HG02970 (cell line): Measurements from ENCODE around the gene HCST.

Source experiments
- ATAC-seq: cut with Tn5 transposase; IDR thresholded peaks from one replicate; pipeline ENCODE4 v1.9.1; 2021; ENCODE audit warnings: mild to moderate bottlenecking, moderate library complexity, moderate number of reproducible peaks; ENCODE audit not compliant: unreplicated experiment, low FRiP score

Gene HCST

DNA sequence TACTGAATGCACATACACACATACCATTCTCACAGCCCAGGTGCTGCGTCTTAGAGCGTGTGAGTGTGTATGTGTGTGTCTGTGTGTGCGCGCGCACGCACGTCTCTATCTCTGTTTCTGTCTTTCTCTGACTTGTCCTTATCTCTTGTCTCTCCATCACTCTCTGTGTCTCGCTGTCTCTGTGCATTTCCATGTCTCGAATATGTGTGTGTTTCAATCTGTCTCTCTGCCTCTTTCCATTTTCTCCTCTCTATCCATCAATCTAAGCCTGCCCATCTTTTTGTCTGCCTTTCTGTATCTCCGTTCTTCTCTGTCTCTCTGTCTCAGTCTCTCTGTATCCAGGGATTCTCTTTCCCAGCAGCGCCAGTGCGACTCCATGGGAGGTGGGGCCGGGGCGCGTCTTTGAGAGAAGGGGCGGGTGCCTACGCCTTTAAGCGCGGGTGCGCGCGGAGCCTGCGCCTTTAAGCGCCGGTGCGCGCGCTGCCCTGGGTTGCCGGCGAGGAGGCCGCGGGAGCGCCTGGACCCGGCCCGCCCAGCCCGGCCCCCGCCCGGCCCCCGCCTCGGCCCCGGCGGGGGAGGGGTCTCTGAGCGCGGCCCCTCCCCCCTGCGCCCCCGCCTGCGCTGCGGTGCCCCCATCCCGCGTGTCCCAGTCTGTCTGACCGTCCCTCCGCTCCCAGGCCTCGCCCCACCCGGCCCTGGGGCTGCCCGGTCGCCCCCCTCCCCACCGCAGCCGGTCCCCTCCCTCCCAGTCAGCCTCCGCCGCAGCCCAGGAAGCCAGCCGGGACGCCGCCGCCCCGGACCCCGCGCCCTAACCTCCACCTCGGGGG lies 33.8 kb downstream of the HCST start, which contains the start of gene LRFN3:
Gene LRFN3, plus strand, starts transcription at position 464 of the 827 bp plus-strand sequence. CDS start 3,052 bp downstream, outside the sequence.
- ATAC-seq, result no peak

- no peak for ATAC-seq
Observed at GRCh38 chr19:35936738-35937268, 34.5 kb downstream of the HCST start.

DNA sequence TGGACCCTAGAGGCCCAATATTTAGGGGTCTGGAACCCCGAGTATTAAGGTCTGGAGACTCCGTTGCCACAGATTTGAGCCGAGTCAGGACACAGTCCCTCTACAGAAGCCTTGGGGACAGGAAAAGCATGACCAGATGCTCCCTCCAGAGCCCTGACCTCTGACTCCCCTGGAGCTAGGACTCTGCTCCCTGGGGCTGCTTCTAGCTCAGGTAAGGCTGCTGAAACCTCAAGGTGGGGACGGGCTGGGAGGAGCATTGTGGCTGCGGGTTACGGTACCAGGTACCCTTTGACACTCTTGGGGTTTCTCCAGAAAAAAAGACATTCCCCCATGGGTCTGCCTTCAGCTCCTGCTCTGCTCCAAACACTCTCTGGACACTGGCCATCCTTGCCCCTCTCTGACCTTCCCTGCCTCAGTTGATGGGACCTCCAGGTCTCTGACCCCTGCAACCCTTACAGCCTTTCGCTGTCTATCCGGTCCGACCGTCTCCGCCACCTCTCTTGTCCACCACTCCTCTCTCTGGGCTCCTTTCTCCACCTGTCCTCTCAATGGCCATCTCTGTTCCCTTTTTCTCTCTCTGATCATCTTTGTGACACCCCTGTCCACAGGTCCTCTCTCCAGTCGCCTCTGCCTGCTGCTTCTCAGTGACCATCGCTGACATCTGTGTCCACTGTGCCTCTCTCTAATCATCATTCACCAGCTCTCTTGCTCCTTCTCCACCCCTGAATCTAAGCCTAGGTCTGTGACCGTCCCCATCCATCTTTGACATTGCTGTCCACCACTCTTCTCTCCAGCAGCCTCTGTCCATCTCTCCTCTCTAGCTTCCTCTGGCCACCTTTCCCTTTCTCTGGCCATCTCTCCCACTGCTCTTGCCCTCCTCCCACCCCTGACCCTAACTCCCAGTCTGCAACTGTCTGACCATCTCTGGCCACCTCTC lies 35.3 kb downstream of the HCST start:
- ATAC-seq, result no peak

- no peak for ATAC-seq
Observed at GRCh38 chr19:35938282-35939224, 36.2 kb downstream of the HCST start.

DNA sequence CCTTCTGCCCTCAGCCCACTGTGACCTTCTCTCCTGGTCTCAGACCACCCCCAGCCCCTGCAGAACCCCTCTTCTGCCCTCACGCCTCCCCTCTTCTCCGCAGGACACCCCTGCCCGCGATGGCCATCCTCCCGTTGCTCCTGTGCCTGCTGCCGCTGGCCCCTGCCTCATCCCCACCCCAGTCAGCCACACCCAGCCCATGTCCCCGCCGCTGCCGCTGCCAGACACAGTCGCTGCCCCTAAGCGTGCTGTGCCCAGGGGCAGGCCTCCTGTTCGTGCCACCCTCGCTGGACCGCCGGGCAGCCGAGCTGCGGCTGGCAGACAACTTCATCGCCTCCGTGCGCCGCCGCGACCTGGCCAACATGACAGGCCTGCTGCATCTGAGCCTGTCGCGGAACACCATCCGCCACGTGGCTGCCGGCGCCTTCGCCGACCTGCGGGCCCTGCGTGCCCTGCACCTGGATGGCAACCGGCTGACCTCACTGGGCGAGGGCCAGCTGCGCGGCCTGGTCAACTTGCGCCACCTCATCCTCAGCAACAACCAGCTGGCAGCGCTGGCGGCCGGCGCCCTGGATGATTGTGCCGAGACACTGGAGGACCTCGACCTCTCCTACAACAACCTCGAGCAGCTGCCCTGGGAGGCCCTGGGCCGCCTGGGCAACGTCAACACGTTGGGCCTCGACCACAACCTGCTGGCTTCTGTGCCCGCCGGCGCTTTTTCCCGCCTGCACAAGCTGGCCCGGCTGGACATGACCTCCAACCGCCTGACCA lies 37.2 kb downstream of the HCST start:
- ATAC-seq, result no peak

GRCh38 chr19:35940078-35940775 lies 37.9 kb downstream of the HCST start:
- ATAC-seq, result no peak

DNA sequence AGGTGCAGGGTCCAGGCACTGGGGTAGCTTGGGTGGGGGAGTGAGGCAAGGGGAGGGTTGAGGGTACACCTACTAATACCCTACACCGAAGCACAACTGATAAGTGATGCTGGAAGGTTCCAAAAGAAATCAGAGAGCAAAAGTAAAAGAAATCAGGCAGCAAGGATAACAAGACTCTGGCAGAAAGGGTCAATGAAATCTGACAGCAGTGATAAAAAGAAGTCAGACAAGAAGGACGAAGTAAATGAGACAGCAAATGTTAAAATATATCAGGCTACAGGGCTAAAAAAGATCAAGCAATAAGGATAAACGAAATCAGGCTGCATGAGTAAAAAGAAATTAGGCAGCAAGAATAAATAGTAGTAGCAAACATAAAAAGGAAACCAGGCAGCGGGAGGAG lies 38.5 kb downstream of the HCST start:
- no peak for ATAC-seq

DNA sequence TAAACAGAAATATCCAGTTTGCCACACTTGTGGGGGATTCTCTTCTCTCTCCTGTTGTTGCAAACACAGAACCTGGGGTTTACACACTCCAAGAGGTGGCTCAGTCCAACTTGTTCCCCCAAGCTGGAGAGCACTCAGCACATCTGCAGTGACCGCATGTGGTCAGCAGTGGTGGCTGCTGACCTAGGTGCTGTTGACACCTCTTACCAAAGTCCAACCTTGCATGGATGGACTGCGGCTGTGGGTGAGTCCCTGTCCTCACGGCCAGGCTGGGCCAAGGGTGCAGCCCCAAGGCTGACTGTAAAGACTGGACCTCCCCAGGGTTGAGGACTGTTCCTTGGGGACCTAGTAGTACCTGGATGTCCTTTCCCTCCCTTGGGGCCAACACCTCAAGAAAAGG lies 39.9 kb downstream of the HCST start:
- ATAC-seq, result no peak

GRCh38 chr19:35943321-35944301 lies 41.3 kb downstream of the HCST start:
- no peak for ATAC-seq

GRCh38 chr19:35944556-35944955 lies 42.2 kb downstream of the HCST start:
- ATAC-seq, result no peak

DNA sequence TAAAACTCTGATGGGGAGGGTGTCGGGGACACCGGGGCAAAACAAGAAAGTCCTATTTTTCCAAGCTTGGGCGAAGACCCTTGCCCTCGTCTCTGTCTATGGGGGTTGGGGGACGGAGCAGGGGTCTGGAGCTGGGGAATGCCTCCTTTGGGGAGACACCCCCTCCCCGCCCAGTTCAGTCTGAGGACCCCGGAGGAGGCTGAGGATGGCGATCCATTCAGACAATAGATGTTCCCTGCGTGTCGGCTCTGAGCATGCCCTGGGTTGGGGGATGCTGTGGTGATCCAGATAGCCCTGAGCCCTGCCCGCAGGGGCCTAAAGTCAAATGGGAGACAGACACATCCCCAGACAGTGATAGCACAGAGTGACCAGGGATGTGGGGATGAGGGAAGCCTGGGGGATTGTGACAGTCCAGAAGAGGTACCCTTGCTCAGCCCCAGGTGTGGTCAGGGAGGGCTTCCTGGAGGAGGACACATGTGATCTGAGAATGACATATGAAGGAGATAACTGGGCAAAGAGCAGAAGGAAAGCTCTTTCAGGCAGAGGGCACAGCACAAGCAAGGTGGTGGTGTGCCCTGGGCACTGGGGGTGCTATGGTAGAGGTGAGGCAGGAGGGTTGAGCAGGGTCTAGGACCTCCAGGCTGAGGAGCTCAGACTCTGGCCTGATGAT lies 42.9 kb downstream of the HCST start:
- no peak for ATAC-seq

DNA sequence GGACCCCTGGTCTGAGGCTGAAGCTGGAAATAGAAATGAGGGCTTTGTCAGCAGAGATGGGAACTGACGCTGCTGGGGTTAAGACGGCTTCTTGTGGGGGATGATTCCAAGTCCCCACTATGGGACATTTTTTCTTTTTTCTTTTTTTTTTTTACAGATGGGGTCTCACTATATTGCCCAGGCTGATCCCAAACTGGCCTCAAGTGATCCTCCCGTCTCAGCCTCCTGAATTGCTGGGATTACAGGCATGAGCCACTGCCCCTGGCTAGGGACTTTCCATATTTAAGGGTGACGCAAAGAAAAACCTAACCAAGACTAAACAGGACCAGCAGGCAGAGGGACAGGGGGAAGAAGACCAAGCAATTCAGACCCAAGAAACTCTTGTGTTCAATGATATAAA lies 43.9 kb downstream of the HCST start:
- ATAC-seq, result no peak

DNA sequence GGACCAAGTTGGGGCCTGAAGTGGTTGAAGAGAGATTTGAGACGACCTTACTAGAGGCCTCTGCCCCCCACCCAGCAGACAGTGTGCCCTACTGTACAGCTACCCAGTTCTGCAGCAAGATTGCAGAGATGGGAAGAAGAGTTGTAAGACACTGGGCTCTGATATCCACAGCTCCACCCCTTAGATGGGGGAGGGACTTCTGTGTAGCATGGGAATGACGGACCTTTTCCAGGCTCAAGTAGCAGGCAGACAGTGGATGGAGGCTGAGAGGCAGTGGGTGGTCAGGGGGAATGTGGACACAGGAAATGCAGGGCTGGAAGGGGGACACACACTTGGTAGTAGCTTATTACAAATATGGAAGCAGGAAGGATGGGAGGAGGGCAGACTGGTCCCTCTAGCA lies 46.8 kb downstream of the HCST start:
- ATAC-seq, result no peak
